ENCODE results near the gene TEX29.

TEX29 gene

DNA sequence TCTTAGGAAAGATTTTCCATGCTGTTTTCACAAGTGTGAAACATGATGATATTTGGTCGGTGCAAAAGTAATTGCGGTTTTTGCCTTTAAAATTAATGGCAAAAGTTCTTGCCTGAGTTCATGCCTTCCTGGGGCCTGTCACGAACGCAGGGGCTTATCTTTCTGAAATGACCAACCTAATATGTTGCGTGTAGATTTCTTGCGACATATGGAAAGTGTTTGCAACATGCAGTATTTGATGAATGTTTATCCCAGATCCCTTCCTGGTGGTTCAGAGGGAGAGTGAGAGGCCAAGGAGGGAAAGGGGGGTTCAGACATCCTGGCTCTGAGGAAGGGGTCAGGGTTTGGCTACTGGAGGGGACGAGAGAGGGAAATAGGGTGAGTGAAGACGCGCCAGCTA lies 72.0 kb downstream of the TEX29 start:
- DNase-seq (ENCODE audit: low spot score): no peak

DNA sequence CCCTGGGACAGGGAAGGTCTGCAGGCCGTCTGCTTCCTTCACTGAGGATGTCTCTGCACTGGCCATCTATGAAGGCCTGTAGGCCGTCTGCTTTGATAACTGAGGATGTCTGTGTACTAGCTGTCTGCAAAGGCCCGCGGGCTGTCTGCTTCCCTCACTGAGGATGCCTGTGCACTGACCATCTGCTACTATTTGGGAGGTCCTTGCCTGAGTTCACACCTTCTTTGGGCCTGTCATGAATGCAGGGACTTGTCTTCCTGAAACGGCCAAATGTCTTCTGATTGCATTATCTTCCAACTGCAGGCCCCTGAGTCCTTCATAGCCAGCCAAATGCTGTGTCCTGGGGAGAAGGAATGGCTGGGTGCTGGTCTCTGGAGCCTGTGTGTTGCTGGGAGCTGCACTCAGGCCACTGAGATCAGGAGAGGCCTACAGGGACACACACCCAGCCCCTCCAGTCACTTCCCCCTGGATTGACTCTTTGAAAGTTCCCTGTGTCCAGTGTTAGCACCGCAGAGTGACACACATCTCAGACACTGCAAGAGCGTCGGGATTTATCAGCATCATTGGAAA lies 72.9 kb downstream of the TEX29 start:
- no peak for DNase-seq (ENCODE audit: low spot score)

All from globus pallidus (tissue), 1 donor.